Nephron (organoid): ENCODE data around the gene CACNA1S.

ENCODE experiments used
- H3K27ac Mint-ChIP-seq, 3 experiments: 2 replicates each; pipeline ENCODE4 v1.8.0; 2020; ENCODE audit warnings: mixed read lengths in 3 of 3, mild to moderate bottlenecking in 2 of 3, moderate library complexity in 1 of 3
- H3K27me3 Mint-ChIP-seq: 2 replicates; pipeline ENCODE4 v1.8.0; 2021; ENCODE audit warnings: low read depth, mild to moderate bottlenecking, moderate library complexity, mixed read lengths
- H3K36me3 Mint-ChIP-seq: 2 replicates; pipeline ENCODE4 v1.8.0; 2020; ENCODE audit warnings: low read depth, mixed read lengths
- H3K4me1 Mint-ChIP-seq: 2 replicates; pipeline ENCODE4 v1.8.0; 2020; ENCODE audit warnings: mixed read lengths
- H3K4me3 Mint-ChIP-seq, 3 experiments: 2 replicates each; pipeline ENCODE4 v1.8.0; 2020; ENCODE audit warnings: mild to moderate bottlenecking in 3 of 3, mixed read lengths in 3 of 3, moderate library complexity in 2 of 3
- H3K9me3 Mint-ChIP-seq: 2 replicates; pipeline ENCODE4 v1.8.0; 2020; ENCODE audit warnings: mixed read lengths
- CTCF ChIP-seq, 3 experiments: fragments of 200-600 bp; sonication (generic); IDR thresholded peaks; one replicate each; pipeline ENCODE4 v1.5.0; 2021; ENCODE audit warnings: antibody characterized with exemption in 3 of 3; ENCODE audit not compliant: unreplicated experiment in 3 of 3

The CACNA1S gene

GRCh38 chr1:201050515-201051277 lies 61.5 kb downstream of the CACNA1S start:
- no peak for TF ChIP-seq CTCF (IDR thresholded peaks at IDR 0.05; ENCODE audit: unreplicated experiment in 3 of 3)
- Mint-ChIP-seq H3K4me3 (no peak overlapping the region), H3K27ac (no peak overlapping the region), H3K36me3 (no peaks in the 10 kb centered on the region), H3K27me3 (peaks cover 11% of the 10 kb centered on the region), H3K9me3 (no peaks in the 10 kb centered on the region), H3K4me1 (peaks cover 33% of the 10 kb centered on the region)

GRCh38 chr1:201049248-201049831 lies 62.9 kb downstream of the CACNA1S start:
- H3K27ac Mint-ChIP-seq: no peak overlapping the region
- no peaks in the 10 kb centered on the region for H3K36me3 Mint-ChIP-seq
- H3K9me3 Mint-ChIP-seq: no peaks in the 10 kb centered on the region
- H3K27me3 Mint-ChIP-seq: peaks cover 11% of the 10 kb centered on the region
- H3K4me1 Mint-ChIP-seq: peaks cover 23% of the 10 kb centered on the region
- H3K4me3 Mint-ChIP-seq: no peak overlapping the region
- TF ChIP-seq CTCF (IDR thresholded peaks at IDR 0.05; ENCODE audit: unreplicated experiment in 3 of 3): no peak

GRCh38 chr1:201048521-201048920 lies 63.7 kb downstream of the CACNA1S start:
- H3K36me3 Mint-ChIP-seq: no peaks in the 10 kb centered on the region
- no peak overlapping the region for H3K4me3 Mint-ChIP-seq
- H3K9me3 Mint-ChIP-seq: no peaks in the 10 kb centered on the region
- peaks cover 14% of the 10 kb centered on the region for H3K27me3 Mint-ChIP-seq
- H3K27ac Mint-ChIP-seq: no peak overlapping the region
- TF ChIP-seq CTCF (IDR thresholded peaks at IDR 0.05; ENCODE audit: unreplicated experiment in 3 of 3): no peak
- H3K4me1 Mint-ChIP-seq: peaks cover 16% of the 10 kb centered on the region

GRCh38 chr1:201044119-201044518 lies 68.1 kb downstream of the CACNA1S start:
- Mint-ChIP-seq H3K27me3 (peaks cover 12% of the 10 kb centered on the region), H3K36me3 (no peaks in the 10 kb centered on the region), H3K9me3 (no peaks in the 10 kb centered on the region), H3K4me3 (no peak overlapping the region), H3K27ac (no peak overlapping the region), H3K4me1 (peaks cover 4% of the 10 kb centered on the region)
- no peak for TF ChIP-seq CTCF (IDR thresholded peaks at IDR 0.05; ENCODE audit: unreplicated experiment in 3 of 3)

GRCh38 chr1:201042779-201043461 lies 69.3 kb downstream of the CACNA1S start:
- peak; percentile 76 to 87 (median 83) for TF ChIP-seq CTCF (IDR thresholded peaks at IDR 0.05; ENCODE audit: unreplicated experiment in 3 of 3)
- Mint-ChIP-seq H3K4me3 (no peak overlapping the region), H3K4me1 (peaks cover 4% of the 10 kb centered on the region), H3K27me3 (peaks cover 12% of the 10 kb centered on the region), H3K27ac (no peak overlapping the region), H3K9me3 (no peaks in the 10 kb centered on the region), H3K36me3 (no peaks in the 10 kb centered on the region)
